Mucosa of descending colon (tissue), 3 donors: Measurements from ENCODE around the gene MRPL52. TPM values are rescaled to one million over a fixed set of nuclear protein-coding genes. Genes with fewer than 3 reads are reported as not detected.

Experiments used
- ATAC-seq: fragments of 200-7000 bp; cut with Tn5 transposase; one replicate; pipeline ENCODE4 v1.9.1; 2020; ENCODE audit warnings: mild to moderate bottlenecking, moderate library complexity
- DNase-seq, 3 donors: peaks; one replicate each; pipeline ENCODE4 v3.0.0-alpha.2; 2020
- H3K36me3 ChIP-seq: fragments of 200-600 bp; one replicate; pipeline ENCODE4 v1.8.0; 2021; ENCODE audit warnings: low read depth, mild to moderate bottlenecking
- H3K4me1 ChIP-seq: fragments of 200-600 bp; one replicate; pipeline ENCODE4 v1.8.0; 2021; ENCODE audit warnings: low read depth, mild to moderate bottlenecking
- H3K4me3 ChIP-seq: fragments of 200-600 bp; one replicate; pipeline ENCODE4 v1.8.0; 2021; ENCODE audit warnings: mild to moderate bottlenecking
- H3K9me3 ChIP-seq: fragments of 200-600 bp; one replicate; pipeline ENCODE4 v1.8.0; 2021; ENCODE audit warnings: mild to moderate bottlenecking
- intact Hi-C, 2 donors: fragments of 100-400 bp; cut with DNase I in 1 of 2; cut with micrococcal nuclease in 1 of 2; formaldehyde crosslinking; loops; one replicate each; pipeline versions ENCODE4 v1.11.0 to v1.11.1; 2022; cut with DNase I, micrococcal nuclease
- total RNA-seq, 3 donors: library from RNA; stranded (reverse); fragmentation: NEBNext Ultra II Directional in 2 of 3; extraction: Animal tissue kit (Norgen Biotek cat#: 25700) in 2 of 3; gene quantifications; one replicate each; pipeline versions ENCODE4 v1.2.1 to v1.2.4, GENCODE V29; 2021 to 2023
- TF ChIP-seq, protein P1 (sequence below): fragments of 200-600 bp; IDR thresholded peaks from one replicate; pipeline ENCODE4 v1.8.0; 2022; ENCODE audit warnings: antibody characterized with exemption, mild to moderate bottlenecking
- donor health status: DM: no; HTN: no; CAD: no; lungs with moderate emphysema.
- donor health status: DM: no; HTN: no; CAD: no.
- donor health status: DM: no; HTN: yes; CAD: no.

MRPL52 gene
- total RNA-seq, 3 donors from 2014 or later: 59.1 to 79.1 (median 64.5) TPM

- DNase-seq: no peak
- Histone ChIP-seq H3K4me3 (no peak overlapping the region), H3K4me1 (peaks cover 3% of the 10 kb centered on the region), H3K9me3 (no peaks in the 10 kb centered on the region), H3K36me3 (no peaks in the 10 kb centered on the region)
- no peak for ATAC-seq
- TF ChIP-seq, protein P1, sequence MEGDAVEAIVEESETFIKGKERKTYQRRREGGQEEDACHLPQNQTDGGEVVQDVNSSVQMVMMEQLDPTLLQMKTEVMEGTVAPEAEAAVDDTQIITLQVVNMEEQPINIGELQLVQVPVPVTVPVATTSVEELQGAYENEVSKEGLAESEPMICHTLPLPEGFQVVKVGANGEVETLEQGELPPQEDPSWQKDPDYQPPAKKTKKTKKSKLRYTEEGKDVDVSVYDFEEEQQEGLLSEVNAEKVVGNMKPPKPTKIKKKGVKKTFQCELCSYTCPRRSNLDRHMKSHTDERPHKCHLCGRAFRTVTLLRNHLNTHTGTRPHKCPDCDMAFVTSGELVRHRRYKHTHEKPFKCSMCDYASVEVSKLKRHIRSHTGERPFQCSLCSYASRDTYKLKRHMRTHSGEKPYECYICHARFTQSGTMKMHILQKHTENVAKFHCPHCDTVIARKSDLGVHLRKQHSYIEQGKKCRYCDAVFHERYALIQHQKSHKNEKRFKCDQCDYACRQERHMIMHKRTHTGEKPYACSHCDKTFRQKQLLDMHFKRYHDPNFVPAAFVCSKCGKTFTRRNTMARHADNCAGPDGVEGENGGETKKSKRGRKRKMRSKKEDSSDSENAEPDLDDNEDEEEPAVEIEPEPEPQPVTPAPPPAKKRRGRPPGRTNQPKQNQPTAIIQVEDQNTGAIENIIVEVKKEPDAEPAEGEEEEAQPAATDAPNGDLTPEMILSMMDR: no peak
- intact Hi-C loops: no loop called here
Observed at GRCh38 chr14:22861651-22862050, 32.0 kb downstream of the MRPL52 start.

- no peaks in the 10 kb centered on the region for H3K9me3 ChIP-seq
- no peak for DNase-seq
- TF ChIP-seq, protein P1: no peak
- intact Hi-C loops: no loop called here
- no peaks in the 10 kb centered on the region for H3K36me3 ChIP-seq
- no peak overlapping the region for H3K4me3 ChIP-seq
- no peak for ATAC-seq
- H3K4me1 ChIP-seq: peaks cover 7% of the 10 kb centered on the region
Observed at GRCh38 chr14:22864979-22865378, 35.3 kb downstream of the MRPL52 start.

- TF ChIP-seq, protein P1: no peak
- Histone ChIP-seq H3K36me3 (no peaks in the 10 kb centered on the region), H3K9me3 (no peaks in the 10 kb centered on the region), H3K4me1 (peaks cover 14% of the 10 kb centered on the region), H3K4me3 (no peak overlapping the region)
- intact Hi-C loops: no loop called here
- DNase-seq: peak in 2 of 3 donors; percentile 25 to 27
- ATAC-seq: peak; percentile 51
Observed at GRCh38 chr14:22865424-22866405, 36.0 kb downstream of the MRPL52 start.

GRCh38 chr14:22866874-22867273 lies 37.2 kb downstream of the MRPL52 start:
- Histone ChIP-seq H3K9me3 (no peaks in the 10 kb centered on the region), H3K36me3 (no peaks in the 10 kb centered on the region), H3K4me1 (peaks cover 17% of the 10 kb centered on the region), H3K4me3 (no peak overlapping the region)
- no peak for DNase-seq
- intact Hi-C loops: no loop called here
- ATAC-seq: no peak
- TF ChIP-seq, protein P1: no peak

DNA sequence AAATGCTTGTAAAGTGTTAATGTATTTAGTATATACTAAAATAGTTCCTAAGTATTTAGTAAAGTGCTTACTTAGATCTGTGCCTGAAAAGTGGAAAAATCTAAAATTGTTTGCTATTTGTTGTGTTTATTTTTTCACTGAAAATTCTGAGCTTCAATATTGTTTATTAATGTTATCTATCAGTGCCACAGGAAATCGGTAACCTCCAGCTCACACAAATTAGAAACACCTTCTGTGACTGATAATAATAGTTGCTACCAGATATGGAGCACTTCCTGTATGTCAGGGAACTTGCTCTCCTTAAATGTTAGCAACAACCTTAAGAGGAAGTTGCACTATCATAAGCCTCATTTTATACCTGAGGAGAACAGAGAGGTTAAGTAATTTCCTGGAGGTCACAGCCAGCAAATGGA lies 41.1 kb downstream of the MRPL52 start:
- Histone ChIP-seq H3K4me1 (peaks cover 28% of the 10 kb centered on the region), H3K9me3 (no peaks in the 10 kb centered on the region), H3K4me3 (no peak overlapping the region), H3K36me3 (peaks cover 11% of the 10 kb centered on the region)
- DNase-seq (no peak), ATAC-seq (no peak)
- intact Hi-C loops: no loop called here
- TF ChIP-seq, protein P1: no peak
